ENCODE measurements around the gene KRTAP9-1. TPM values are rescaled to one million over a fixed set of nuclear protein-coding genes. Genes with fewer than 3 reads are reported as not detected.
"Not testable (repeated sequence)": the region's sequence is repeated elsewhere in the genome, so short reads cannot be mapped to it uniquely, and the experiment has no call there.

The KRTAP9-1 gene
- total and polyA plus RNA-seq, 9 of the 15 experiments (the other 6 are each of a cell fraction or from before 2014, with no cell fraction given): not detected

GRCh38 chr17:41153856-41154255, 35.8 kb upstream of the KRTAP9-1 start (continued):
- TF ChIP-seq GMEB1 (CRISPR knock-in tag; IDR thresholded peaks at IDR 0.05) (no peak), TRIM28 (IDR thresholded peaks at IDR 0.05) (no peak), ZNF277 (CRISPR knock-in tag; IDR thresholded peaks at IDR 0.05; ENCODE audit: borderline replicate concordance) (no peak), SP1 (CRISPR knock-in tag; IDR thresholded peaks at IDR 0.05) (no peak), DACH1 (IDR thresholded peaks at IDR 0.05; ENCODE audit: partially characterized antibody) (no peak)
- TF ChIP-seq, protein P1, sequence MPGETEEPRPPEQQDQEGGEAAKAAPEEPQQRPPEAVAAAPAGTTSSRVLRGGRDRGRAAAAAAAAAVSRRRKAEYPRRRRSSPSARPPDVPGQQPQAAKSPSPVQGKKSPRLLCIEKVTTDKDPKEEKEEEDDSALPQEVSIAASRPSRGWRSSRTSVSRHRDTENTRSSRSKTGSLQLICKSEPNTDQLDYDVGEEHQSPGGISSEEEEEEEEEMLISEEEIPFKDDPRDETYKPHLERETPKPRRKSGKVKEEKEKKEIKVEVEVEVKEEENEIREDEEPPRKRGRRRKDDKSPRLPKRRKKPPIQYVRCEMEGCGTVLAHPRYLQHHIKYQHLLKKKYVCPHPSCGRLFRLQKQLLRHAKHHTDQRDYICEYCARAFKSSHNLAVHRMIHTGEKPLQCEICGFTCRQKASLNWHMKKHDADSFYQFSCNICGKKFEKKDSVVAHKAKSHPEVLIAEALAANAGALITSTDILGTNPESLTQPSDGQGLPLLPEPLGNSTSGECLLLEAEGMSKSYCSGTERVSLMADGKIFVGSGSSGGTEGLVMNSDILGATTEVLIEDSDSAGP (CRISPR knock-in tag; IDR thresholded peaks at IDR 0.05): no peak

- BruUV-seq (replicated peaks); CTCF ChIA-PET (ENCODE audit: low intra/inter-chr PET ratio); POLR2A ChIA-PET: not testable (repeated sequence)
These were observed 29.5 kb upstream of the KRTAP9-1 start for GRCh38 chr17:41160190-41160589.

More at GRCh38 chr17:41160190-41160589, 29.5 kb upstream of the KRTAP9-1 start:
- H3K9ac ChIP-seq (ENCODE audit: insufficient read depth in 1 of 2, low read depth in 2 of 2, low read length in 2 of 2); ATAC-seq; in situ Hi-C loops (cut with MboI); H2AFZ ChIP-seq (ENCODE audit: low read depth, low read length); H3K27me3 ChIP-seq (ENCODE audit: control insufficient read depth in 2 of 2, insufficient read depth in 2 of 2, low read length in 2 of 2); H3K36me3 ChIP-seq (ENCODE audit: control insufficient read depth, insufficient read depth, low read length); FAIRE-seq; H3K9me3 ChIP-seq (replicated peaks; ENCODE audit: control insufficient read depth, insufficient read depth, low read depth, low read length); H3K4me2 ChIP-seq (ENCODE audit: insufficient read depth, low read length); H3K4me3 ChIP-seq; H4K20me1 ChIP-seq (replicated peaks; ENCODE audit: control insufficient read depth, insufficient read depth, low read length); H3K4me1 ChIP-seq (replicated peaks in 1 of 2; ENCODE audit: control insufficient read depth in 2 of 2, insufficient read depth in 2 of 2, low read length in 2 of 2); H3K9me1 ChIP-seq (ENCODE audit: control insufficient read depth, insufficient read depth, low read length); intact Hi-C loops (cut with micrococcal nuclease); DNase-seq (ENCODE audit: extremely low read depth in 1 of 4, low spot score in 3 of 4); H3K79me2 ChIP-seq (ENCODE audit: control insufficient read depth, insufficient read depth, low read length); H3K27ac ChIP-seq (ENCODE audit: extremely low read depth, low read depth, low read length): not testable (repeated sequence)
- WGBS (ENCODE audit: insufficient coverage, low coverage, missing lambda C conversion rate): 5% methylated on average over 2 of the region's 3 CpGs
